Activated T-helper 2 cell treated with anti-CD3 and anti-CD28 coated beads, Interferon-gamma antibody, Interleukin-2, Interleukin-4, amounts not matched to agents 10 μg/mL and 5 μg/mL and 100 μg/mL, durations not matched to agents 14 hours and 24 hours and 36 hours (primary cell): ENCODE results near the gene SUGP1. TPM values are rescaled to one million over a fixed set of nuclear protein-coding genes. Genes with fewer than 3 reads are reported as not detected.

ENCODE experiments used
- DNase-seq: peaks from one replicate; pipeline ENCODE4 v3.0.0; 2021; ENCODE audit warnings: low spot score
- H3K27ac Mint-ChIP-seq: one replicate; pipeline ENCODE4 v1.8.0; 2021; ENCODE audit warnings: mixed read lengths
- H3K27me3 Mint-ChIP-seq: one replicate; pipeline ENCODE4 v1.8.0; 2021; ENCODE audit warnings: low read depth, mixed read lengths
- H3K36me3 Mint-ChIP-seq: one replicate; pipeline ENCODE4 v1.8.0; 2021; ENCODE audit warnings: low read depth, mixed read lengths
- H3K4me1 Mint-ChIP-seq: one replicate; pipeline ENCODE4 v1.8.0; 2021; ENCODE audit warnings: low read depth, mixed read lengths
- H3K4me3 Mint-ChIP-seq: one replicate; pipeline ENCODE4 v1.8.0; 2021; ENCODE audit warnings: low read depth, mild to moderate bottlenecking, moderate library complexity, mixed read lengths
- H3K9me3 Mint-ChIP-seq: one replicate; pipeline ENCODE4 v1.8.0; 2021; ENCODE audit warnings: mixed read lengths
- intact Hi-C: fragments of 100-400 bp; cut with micrococcal nuclease; formaldehyde crosslinking; loops from one replicate; pipeline ENCODE4 v1.15.1; 2023
- total RNA-seq: library from RNA; stranded (reverse); gene quantifications from 2 replicates; pipeline ENCODE4 v1.2.3, GENCODE V29; 2022

The SUGP1 gene
- total RNA-seq, 1 donor from 2014 or later: 73.4 TPM

DNA sequence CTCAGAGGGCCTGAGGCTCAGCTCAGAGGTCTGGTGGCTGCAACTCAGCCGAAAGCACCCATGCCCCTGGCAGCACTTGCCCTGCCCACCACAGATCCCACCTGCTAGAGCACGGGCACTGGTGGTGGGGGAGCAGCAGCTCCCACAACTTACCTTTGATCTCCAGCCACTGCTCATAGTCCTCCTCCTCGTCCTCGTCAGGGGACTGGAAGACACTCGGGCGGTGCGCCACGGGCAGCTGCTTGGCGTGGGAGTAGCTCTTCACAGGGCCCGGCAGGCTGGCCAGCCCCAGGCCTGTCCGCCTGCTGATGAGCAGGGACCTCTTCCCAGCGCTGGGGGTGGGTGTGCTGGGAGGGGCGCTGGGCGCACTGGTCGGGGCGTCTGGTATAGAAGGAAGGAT lies 14.6 kb downstream of the SUGP1 start:
- no peak overlapping the region for H3K4me3 Mint-ChIP-seq
- H3K36me3 Mint-ChIP-seq: peaks cover 46% of the 10 kb centered on the region
- no peaks in the 10 kb centered on the region for H3K4me1 Mint-ChIP-seq
- H3K27ac Mint-ChIP-seq: no peak overlapping the region
- DNase-seq: no peak
- no peaks in the 10 kb centered on the region for H3K9me3 Mint-ChIP-seq
- intact Hi-C loops: no loop called here
- H3K27me3 Mint-ChIP-seq: no peaks in the 10 kb centered on the region

DNA sequence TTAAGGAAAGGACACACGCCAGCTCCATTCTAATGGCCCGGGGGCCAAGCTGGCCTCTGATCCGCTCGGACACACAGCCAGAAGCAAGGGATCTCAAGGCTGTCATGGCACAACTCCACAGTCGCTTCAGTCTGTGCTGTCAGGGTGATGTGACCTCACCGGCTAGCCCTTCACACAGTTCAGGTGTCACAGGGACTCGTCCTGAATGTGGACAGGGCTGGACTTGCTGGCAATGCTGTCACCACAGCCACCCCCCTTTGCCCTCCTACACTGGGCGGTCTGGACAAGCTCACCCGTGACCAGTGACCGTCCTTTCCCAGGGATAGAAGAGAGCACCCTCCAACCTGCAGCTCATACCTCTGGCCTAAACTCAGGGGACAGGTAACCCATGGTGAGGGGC lies 15.2 kb downstream of the SUGP1 start:
- no peaks in the 10 kb centered on the region for H3K27me3 Mint-ChIP-seq
- no peaks in the 10 kb centered on the region for H3K4me1 Mint-ChIP-seq
- H3K4me3 Mint-ChIP-seq: no peak overlapping the region
- H3K9me3 Mint-ChIP-seq: no peaks in the 10 kb centered on the region
- intact Hi-C loops: no loop called here
- H3K27ac Mint-ChIP-seq: no peak overlapping the region
- no peak for DNase-seq
- peaks cover 41% of the 10 kb centered on the region for H3K36me3 Mint-ChIP-seq

GRCh38 chr19:19304186-19304965 lies 15.9 kb downstream of the SUGP1 start:
- Mint-ChIP-seq H3K36me3 (peaks cover 37% of the 10 kb centered on the region), H3K4me1 (no peaks in the 10 kb centered on the region), H3K4me3 (no peak overlapping the region), H3K9me3 (no peaks in the 10 kb centered on the region), H3K27me3 (no peaks in the 10 kb centered on the region), H3K27ac (no peak overlapping the region)
- no peak for DNase-seq
- intact Hi-C loops: no loop called here

DNA sequence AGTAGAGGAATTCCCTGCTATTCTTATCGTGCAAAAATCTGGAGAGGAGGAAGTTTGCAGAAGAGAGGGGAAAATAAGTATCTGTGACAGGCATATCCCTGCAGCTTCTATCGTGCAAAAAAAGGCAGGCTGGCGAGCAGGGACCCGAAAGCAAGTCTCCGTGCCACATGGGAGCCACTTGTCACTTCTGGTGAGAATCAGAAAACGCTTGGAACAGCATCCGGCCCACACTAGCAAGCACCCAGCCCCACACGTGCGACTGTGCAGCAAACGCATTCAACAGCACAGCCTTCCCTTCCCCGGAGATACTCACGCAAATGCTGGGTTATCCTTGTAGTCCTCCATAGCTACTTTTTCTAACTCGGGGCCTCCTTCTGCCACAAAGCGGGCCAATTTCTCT lies 16.9 kb downstream of the SUGP1 start:
- Mint-ChIP-seq H3K27ac (no peak overlapping the region), H3K36me3 (peaks cover 33% of the 10 kb centered on the region), H3K9me3 (no peaks in the 10 kb centered on the region), H3K27me3 (no peaks in the 10 kb centered on the region), H3K4me1 (no peaks in the 10 kb centered on the region), H3K4me3 (no peak overlapping the region)
- intact Hi-C loops: no loop called here
- no peak for DNase-seq

GRCh38 chr19:19300613-19301012 lies 19.7 kb downstream of the SUGP1 start:
- Mint-ChIP-seq H3K27ac (no peak overlapping the region), H3K27me3 (no peaks in the 10 kb centered on the region), H3K4me3 (no peak overlapping the region), H3K36me3 (peaks cover 30% of the 10 kb centered on the region), H3K4me1 (no peaks in the 10 kb centered on the region), H3K9me3 (no peaks in the 10 kb centered on the region)
- intact Hi-C loops: no loop called here
- no peak for DNase-seq

- Mint-ChIP-seq H3K4me3 (no peak overlapping the region), H3K36me3 (peaks cover 37% of the 10 kb centered on the region), H3K27me3 (no peaks in the 10 kb centered on the region), H3K27ac (no peak overlapping the region), H3K9me3 (no peaks in the 10 kb centered on the region), H3K4me1 (no peaks in the 10 kb centered on the region)
- no peak for DNase-seq
- intact Hi-C loops: no loop called here
Measured at GRCh38 chr19:19297759-19298158, 22.6 kb downstream of the SUGP1 start.

- intact Hi-C loops: no loop called here
- Mint-ChIP-seq H3K9me3 (no peaks in the 10 kb centered on the region), H3K27me3 (no peaks in the 10 kb centered on the region), H3K36me3 (peaks cover 39% of the 10 kb centered on the region), H3K4me3 (no peak overlapping the region), H3K27ac (no peak overlapping the region), H3K4me1 (no peaks in the 10 kb centered on the region)
- DNase-seq: no peak
Measured at GRCh38 chr19:19296953-19297689, 23.2 kb downstream of the SUGP1 start.

DNA sequence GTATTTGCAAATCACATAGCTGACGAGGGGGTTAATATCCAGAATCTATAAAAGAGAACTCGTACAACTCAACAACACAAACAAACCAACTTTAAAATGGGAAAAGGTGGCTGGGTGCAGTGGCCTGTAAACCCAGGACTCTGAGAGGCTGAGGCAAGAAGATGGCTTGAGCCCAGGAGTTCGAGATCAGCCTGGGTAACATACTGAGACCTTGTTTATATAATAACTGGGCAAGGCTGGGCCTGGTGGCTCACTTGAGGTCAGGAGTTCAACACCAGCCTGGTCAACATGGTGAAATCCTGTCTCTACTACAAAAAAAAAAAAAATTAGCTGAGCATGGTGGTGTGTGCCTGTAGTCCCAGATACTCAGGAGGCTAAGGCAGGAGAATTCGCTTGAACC lies 25.4 kb downstream of the SUGP1 start:
- no peaks in the 10 kb centered on the region for H3K4me1 Mint-ChIP-seq
- no peak overlapping the region for H3K27ac Mint-ChIP-seq
- H3K9me3 Mint-ChIP-seq: no peaks in the 10 kb centered on the region
- no peaks in the 10 kb centered on the region for H3K27me3 Mint-ChIP-seq
- peaks cover 53% of the 10 kb centered on the region for H3K36me3 Mint-ChIP-seq
- intact Hi-C loops: no loop called here
- H3K4me3 Mint-ChIP-seq: no peak overlapping the region
- DNase-seq: no peak

GRCh38 chr19:19292607-19293006 lies 27.7 kb downstream of the SUGP1 start:
- no peak overlapping the region for H3K4me3 Mint-ChIP-seq
- no peak for DNase-seq
- H3K36me3 Mint-ChIP-seq: peaks cover 64% of the 10 kb centered on the region
- H3K4me1 Mint-ChIP-seq: no peaks in the 10 kb centered on the region
- intact Hi-C loops: no loop called here
- H3K9me3 Mint-ChIP-seq: no peaks in the 10 kb centered on the region
- no peak overlapping the region for H3K27ac Mint-ChIP-seq
- H3K27me3 Mint-ChIP-seq: no peaks in the 10 kb centered on the region

DNA sequence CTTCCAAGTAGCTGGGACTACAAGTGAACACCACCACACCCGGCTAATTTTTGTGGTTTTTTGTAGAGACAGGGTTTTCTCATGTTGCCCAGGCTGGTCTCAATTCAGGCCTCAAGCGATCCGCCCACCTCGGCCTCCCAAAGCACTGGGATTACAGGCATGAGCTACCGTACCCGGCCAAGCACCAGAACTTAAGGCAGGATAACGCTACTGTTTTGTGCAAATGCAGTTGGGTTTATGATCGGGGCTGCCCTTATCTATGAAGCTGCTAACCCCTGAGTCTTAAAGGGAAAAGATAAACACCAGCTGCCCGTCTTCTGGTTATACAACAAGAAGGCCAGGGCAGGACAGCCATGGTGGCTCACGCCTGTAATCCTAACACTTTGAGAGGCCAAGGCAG lies 34.6 kb downstream of the SUGP1 start:
- Mint-ChIP-seq H3K36me3 (peaks cover 40% of the 10 kb centered on the region), H3K27ac (no peak overlapping the region), H3K4me3 (no peak overlapping the region), H3K9me3 (no peaks in the 10 kb centered on the region), H3K27me3 (no peaks in the 10 kb centered on the region), H3K4me1 (no peaks in the 10 kb centered on the region)
- intact Hi-C loops: no loop called here
- DNase-seq: no peak

DNA sequence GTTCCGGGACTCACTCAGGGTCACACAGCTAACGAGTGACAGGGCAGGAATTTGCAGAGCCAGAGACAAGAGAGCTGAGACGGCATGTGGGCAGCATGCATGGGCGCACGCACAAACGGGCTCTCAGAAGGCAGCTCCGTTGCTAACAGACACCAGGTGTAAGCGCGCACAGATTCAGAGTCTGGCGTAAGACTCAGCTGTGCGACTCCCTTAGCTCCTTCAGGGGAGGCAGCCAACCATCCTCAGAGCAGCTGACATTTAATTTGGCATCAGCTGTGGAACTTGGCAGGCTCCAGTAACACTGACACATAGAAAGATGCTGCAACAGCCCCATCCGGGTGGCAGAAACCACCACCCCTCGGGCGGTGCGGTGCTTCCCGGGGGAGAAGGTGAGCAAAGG lies 39.7 kb downstream of the SUGP1 start:
- no peak for DNase-seq
- Mint-ChIP-seq H3K4me1 (no peaks in the 10 kb centered on the region), H3K9me3 (no peaks in the 10 kb centered on the region), H3K4me3 (no peak overlapping the region), H3K27ac (no peak overlapping the region), H3K27me3 (no peaks in the 10 kb centered on the region), H3K36me3 (peaks cover 38% of the 10 kb centered on the region)
- intact Hi-C loops: no loop called here

- H3K27ac Mint-ChIP-seq: no peak overlapping the region
- H3K36me3 Mint-ChIP-seq: peaks cover 36% of the 10 kb centered on the region
- no peak for DNase-seq
- H3K27me3 Mint-ChIP-seq: no peaks in the 10 kb centered on the region
- intact Hi-C loops: no loop called here
- no peaks in the 10 kb centered on the region for H3K4me1 Mint-ChIP-seq
- no peak overlapping the region for H3K4me3 Mint-ChIP-seq
- H3K9me3 Mint-ChIP-seq: no peaks in the 10 kb centered on the region
Measured at GRCh38 chr19:19279853-19280252, 40.5 kb downstream of the SUGP1 start.

DNA sequence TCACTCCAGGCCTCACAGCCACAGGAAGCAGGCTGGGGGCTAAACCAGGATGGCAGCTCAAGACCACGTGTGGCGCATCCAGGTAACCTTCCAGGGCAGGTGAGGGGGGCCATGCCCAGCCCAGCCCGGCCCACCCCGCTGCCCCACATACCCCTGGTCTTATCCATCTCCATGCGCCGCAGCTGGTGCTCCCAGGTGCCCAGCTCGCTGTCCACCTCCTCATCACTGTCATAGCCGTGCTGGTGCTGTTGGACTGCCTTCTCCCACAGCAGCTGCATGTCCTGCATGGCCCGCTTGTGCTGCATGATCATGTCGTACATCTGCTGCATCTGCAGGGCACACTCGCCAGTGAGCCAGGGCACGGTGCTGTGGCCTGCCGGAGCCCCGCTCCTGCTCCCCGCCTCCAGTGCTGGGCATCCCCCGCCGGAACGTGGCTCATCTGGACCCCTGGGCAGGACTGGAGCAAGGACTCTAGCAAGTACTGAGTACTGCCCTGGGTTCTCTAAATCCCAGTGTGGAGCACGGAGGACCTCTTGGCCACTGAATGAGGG lies 41.2 kb downstream of the SUGP1 start:
- Mint-ChIP-seq H3K9me3 (no peaks in the 10 kb centered on the region), H3K27me3 (peaks cover 2% of the 10 kb centered on the region), H3K4me3 (no peak overlapping the region), H3K36me3 (peaks cover 30% of the 10 kb centered on the region), H3K4me1 (no peaks in the 10 kb centered on the region), H3K27ac (no peak overlapping the region)
- intact Hi-C loops: no loop called here
- DNase-seq: no peak
